Rectal smooth muscle tissue (tissue), 1 donor: Measurements from ENCODE around the gene SPATS2L.
A peak's percentile ranks its signal among the peaks of the same experiment; 100 is the strongest.

Source experiments
- H3K27ac ChIP-seq: one replicate; pipeline ENCODE4 v1.7.0; 2013; ENCODE audit warnings: low read depth, low read length, inconsistent platforms
- H3K27me3 ChIP-seq: one replicate; pipeline ENCODE4 v1.7.0; 2013; ENCODE audit warnings: low read length; ENCODE audit not compliant: control insufficient read depth, insufficient read depth
- H3K36me3 ChIP-seq: one replicate; pipeline ENCODE4 v1.7.0; 2013; ENCODE audit warnings: low read length; ENCODE audit not compliant: control insufficient read depth, insufficient read depth
- H3K4me1 ChIP-seq: one replicate; pipeline ENCODE4 v1.7.0; 2013; ENCODE audit warnings: low read length; ENCODE audit not compliant: control insufficient read depth, insufficient read depth
- H3K4me3 ChIP-seq: one replicate; pipeline ENCODE4 v1.7.0; 2013; ENCODE audit warnings: low read length
- H3K9ac ChIP-seq: one replicate; pipeline ENCODE4 v1.7.0; 2013; ENCODE audit warnings: low read length

The SPATS2L gene

DNA sequence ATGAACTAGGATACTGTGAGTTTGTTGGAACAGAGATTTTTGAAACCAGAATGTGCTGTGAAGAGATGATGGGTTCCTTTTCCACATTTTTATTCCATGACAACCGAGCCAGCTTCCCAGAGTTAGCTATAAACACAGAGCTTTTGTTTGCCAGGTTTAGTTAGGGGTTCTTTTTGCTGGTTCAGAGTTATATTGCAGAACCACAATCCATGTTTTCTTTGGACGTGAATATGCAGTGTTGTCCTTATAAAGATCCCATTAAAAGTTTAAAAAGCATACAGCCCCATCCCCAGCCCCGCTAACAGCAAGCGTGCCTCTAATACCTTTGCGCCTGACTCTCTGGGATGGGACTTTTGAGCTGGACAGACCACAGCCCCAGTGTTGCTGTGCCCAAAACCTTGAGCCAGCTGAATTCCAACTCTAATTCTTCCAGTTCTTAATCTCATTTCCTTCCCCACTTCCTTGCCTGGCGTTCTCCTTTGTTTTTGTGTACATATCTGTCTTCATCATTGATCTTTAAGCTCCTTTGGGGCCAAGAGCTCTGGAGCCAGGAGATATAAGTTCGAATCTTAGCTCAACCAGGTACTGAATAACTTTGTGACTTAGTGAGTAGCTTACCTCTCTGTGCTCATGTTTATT lies 72.3 kb downstream of the SPATS2L start:
- peak overlapping the region; percentile 80 for H3K27ac ChIP-seq
- peak overlapping the region; percentile 50 for H3K4me3 ChIP-seq
- peak overlapping the region; percentile 18 for H3K9ac ChIP-seq

DNA sequence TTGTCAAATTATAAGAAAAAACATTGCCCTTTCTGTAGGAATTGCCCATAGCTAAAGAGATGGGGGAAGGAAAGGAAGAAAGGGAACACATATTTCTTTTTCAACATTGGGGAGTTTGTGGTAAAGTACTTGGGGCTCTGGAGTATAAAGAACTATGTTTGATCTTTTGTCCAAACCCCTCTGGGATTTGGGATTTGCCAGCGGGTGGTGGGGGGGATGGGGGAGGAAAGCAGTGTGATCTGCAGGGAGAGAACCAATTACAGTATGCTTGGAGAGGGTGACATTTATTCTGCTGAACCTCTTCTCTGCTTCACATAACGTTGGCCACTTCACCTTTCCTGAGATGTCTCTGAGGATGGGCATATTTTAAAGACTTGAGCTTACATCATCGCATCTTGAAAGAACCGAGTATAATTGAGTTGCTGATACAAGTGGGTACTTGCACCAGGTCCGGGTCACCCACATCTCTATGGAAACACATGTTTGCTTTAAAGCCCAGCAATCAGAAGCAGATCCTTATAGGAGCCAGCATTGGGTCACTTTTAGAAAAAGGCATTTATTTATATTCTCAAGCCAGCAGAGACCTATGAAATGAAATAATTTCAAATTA lies 73.1 kb downstream of the SPATS2L start:
- H3K27ac ChIP-seq = no peak overlapping the region
- H3K9ac ChIP-seq = no peak overlapping the region
- peaks cover 32% of the 10 kb centered on the region for H3K4me1 ChIP-seq
- peak overlapping the region; percentile 16 for H3K4me3 ChIP-seq
- no peaks in the 10 kb centered on the region for H3K36me3 ChIP-seq
- no peaks in the 10 kb centered on the region for H3K27me3 ChIP-seq

More for the DNA sequence above, 72.3 kb downstream of the SPATS2L start:
- no peaks in the 10 kb centered on the region for H3K36me3 ChIP-seq
- H3K4me1 ChIP-seq = peaks cover 32% of the 10 kb centered on the region
- H3K27me3 ChIP-seq = no peaks in the 10 kb centered on the region

DNA sequence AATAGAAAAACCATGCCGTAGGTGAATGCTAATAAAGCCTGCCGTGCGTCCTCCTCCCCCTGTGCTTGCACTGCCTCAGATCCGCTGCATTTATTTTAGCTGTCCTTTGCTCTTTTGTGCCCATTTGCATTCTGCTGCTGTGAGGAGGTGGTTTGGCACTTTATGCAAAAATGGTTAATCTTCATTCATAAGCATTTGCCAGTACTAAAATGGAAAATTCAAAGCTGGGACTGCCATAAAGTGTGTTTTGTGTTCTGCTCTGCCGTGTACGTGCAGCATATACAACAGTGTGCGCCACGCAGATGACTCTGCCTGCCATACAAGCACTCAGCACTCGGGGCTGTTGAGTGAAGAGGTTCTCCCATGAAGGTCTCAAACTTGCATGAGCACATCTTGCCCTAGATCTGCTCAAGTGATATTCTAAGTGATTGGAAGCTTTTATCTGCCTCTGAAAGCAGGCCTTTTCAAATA lies 73.6 kb downstream of the SPATS2L start:
- Histone ChIP-seq H3K4me1 (peaks cover 32% of the 10 kb centered on the region), H3K36me3 (no peaks in the 10 kb centered on the region), H3K27me3 (no peaks in the 10 kb centered on the region), H3K27ac (no peak overlapping the region), H3K9ac (no peak overlapping the region), H3K4me3 (no peak overlapping the region)

- Histone ChIP-seq H3K4me3 (no peak overlapping the region), H3K9ac (no peak overlapping the region), H3K4me1 (peaks cover 32% of the 10 kb centered on the region), H3K27me3 (no peaks in the 10 kb centered on the region), H3K27ac (no peak overlapping the region), H3K36me3 (no peaks in the 10 kb centered on the region)
These were observed 74.5 kb downstream of the SPATS2L start for GRCh38 chr2:200380833-200381542.

GRCh38 chr2:200382874-200383273 lies 76.4 kb downstream of the SPATS2L start:
- H3K4me1 ChIP-seq = peaks cover 17% of the 10 kb centered on the region
- H3K9ac ChIP-seq = no peak overlapping the region

GRCh38 chr2:200383380-200384110 lies 77.1 kb downstream of the SPATS2L start:
- Histone ChIP-seq H3K9ac (no peak overlapping the region), H3K4me3 (no peak overlapping the region), H3K27ac (no peak overlapping the region)

More at GRCh38 chr2:200382874-200383273, 76.4 kb downstream of the SPATS2L start:
- no peak overlapping the region for H3K4me3 ChIP-seq
- no peak overlapping the region for H3K27ac ChIP-seq
- no peaks in the 10 kb centered on the region for H3K27me3 ChIP-seq
- no peaks in the 10 kb centered on the region for H3K36me3 ChIP-seq

GRCh38 chr2:200385063-200385635 lies 78.7 kb downstream of the SPATS2L start:
- no peak overlapping the region for H3K4me3 ChIP-seq
- H3K9ac ChIP-seq = no peak overlapping the region
- peaks cover 1% of the 10 kb centered on the region for H3K4me1 ChIP-seq
- no peak overlapping the region for H3K27ac ChIP-seq
- H3K27me3 ChIP-seq = no peaks in the 10 kb centered on the region
- peaks cover 3% of the 10 kb centered on the region for H3K36me3 ChIP-seq

More at GRCh38 chr2:200383380-200384110, 77.1 kb downstream of the SPATS2L start:
- Histone ChIP-seq H3K27me3 (no peaks in the 10 kb centered on the region), H3K36me3 (no peaks in the 10 kb centered on the region), H3K4me1 (peaks cover 12% of the 10 kb centered on the region)

DNA sequence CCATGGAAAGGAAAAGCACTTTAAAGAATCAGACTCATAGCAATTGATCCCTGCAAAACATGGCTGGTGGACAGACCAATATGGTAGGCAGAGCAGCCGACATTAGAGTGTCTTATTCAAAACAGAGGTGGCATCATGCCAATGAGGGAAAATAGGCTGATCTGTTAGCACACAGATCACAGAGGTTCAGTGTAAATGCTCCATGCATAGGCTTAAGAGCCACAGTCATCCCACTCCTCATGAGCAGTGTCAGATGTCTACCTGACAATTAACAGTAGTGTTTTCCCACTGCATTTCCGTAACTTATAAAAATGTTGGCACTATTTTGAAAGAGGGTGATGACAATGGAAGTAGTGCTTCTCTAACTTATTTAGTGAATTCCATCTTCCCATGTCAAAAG lies 86.7 kb downstream of the SPATS2L start:
- H3K36me3 ChIP-seq = peaks cover 3% of the 10 kb centered on the region
- peaks cover 3% of the 10 kb centered on the region for H3K4me1 ChIP-seq
- H3K4me3 ChIP-seq = no peak overlapping the region
- H3K27ac ChIP-seq = no peak overlapping the region
- no peaks in the 10 kb centered on the region for H3K27me3 ChIP-seq
- H3K9ac ChIP-seq = no peak overlapping the region

- Histone ChIP-seq H3K27me3 (no peaks in the 10 kb centered on the region), H3K27ac (no peak overlapping the region), H3K4me1 (peaks cover 3% of the 10 kb centered on the region), H3K4me3 (no peak overlapping the region), H3K36me3 (peaks cover 3% of the 10 kb centered on the region), H3K9ac (no peak overlapping the region)
These were observed 87.6 kb downstream of the SPATS2L start for GRCh38 chr2:200394045-200394444.

GRCh38 chr2:200396781-200397242 lies 90.3 kb downstream of the SPATS2L start:
- no peak overlapping the region for H3K4me3 ChIP-seq
- H3K27me3 ChIP-seq = no peaks in the 10 kb centered on the region
- no peak overlapping the region for H3K9ac ChIP-seq
- peaks cover 3% of the 10 kb centered on the region for H3K4me1 ChIP-seq
- no peaks in the 10 kb centered on the region for H3K36me3 ChIP-seq
- no peak overlapping the region for H3K27ac ChIP-seq

- H3K27ac ChIP-seq = no peak overlapping the region
- H3K36me3 ChIP-seq = no peaks in the 10 kb centered on the region
- H3K9ac ChIP-seq = no peak overlapping the region
- no peaks in the 10 kb centered on the region for H3K27me3 ChIP-seq
- peaks cover 3% of the 10 kb centered on the region for H3K4me1 ChIP-seq
- no peak overlapping the region for H3K4me3 ChIP-seq
These were observed 91.3 kb downstream of the SPATS2L start for GRCh38 chr2:200397785-200398184.

DNA sequence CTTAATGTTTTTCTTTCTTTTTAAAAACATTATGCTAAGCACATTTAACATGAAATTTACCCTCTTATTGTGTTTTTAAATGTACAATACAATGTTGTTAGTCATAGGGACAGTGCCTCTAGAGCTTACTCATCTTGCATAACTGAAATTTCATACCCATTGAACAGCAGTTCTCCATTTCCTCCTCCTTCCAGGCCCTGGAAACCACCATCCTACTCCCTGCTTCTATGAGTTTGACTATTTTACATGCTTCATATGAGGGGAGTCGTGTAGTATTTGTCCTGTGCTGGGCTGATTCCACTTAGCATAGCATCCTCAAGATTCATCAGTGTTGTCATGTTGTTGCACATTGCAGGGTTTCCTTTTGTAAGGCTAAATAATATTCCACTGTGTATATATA lies 92.6 kb downstream of the SPATS2L start:
- Histone ChIP-seq H3K4me3 (no peak overlapping the region), H3K4me1 (peaks cover 3% of the 10 kb centered on the region), H3K27ac (no peak overlapping the region), H3K9ac (no peak overlapping the region), H3K36me3 (no peaks in the 10 kb centered on the region), H3K27me3 (no peaks in the 10 kb centered on the region)
